ENCODE data around the gene COL18A1. TPM values are rescaled to one million over a fixed set of nuclear protein-coding genes. Genes with fewer than 3 reads are reported as not detected.

Gene COL18A1
- total RNA-seq, 4 donors from 2014 or later, result 16.4 to 42.2 (median 20.7) TPM

- in situ Hi-C loops (cut with MboI; ENCODE audit: low sequenced_read_pairs in 4 of 4) (no loop called here), intact Hi-C loops (cut with DNase I; ENCODE audit: low total_unique reads) (no loop called here)
- no peak overlapping the region for H3K4me3 ChIP-seq
- TF ChIP-seq POLR2A (IDR thresholded peaks at IDR 0.05) (no peak), CTCF (IDR thresholded peaks at IDR 0.05 in 4 of 5, conservative IDR thresholded peaks at IDR 0.05 in 1 of 5) (no peak)
- no peaks in the 10 kb centered on the region for H3K9me3 ChIP-seq
- no peak for ATAC-seq
- no peaks in the 10 kb centered on the region for H3K36me3 ChIP-seq
- DNase-seq, result no peak
- no peaks in the 10 kb centered on the region for H3K27me3 ChIP-seq
- no peaks in the 10 kb centered on the region for H3K4me1 ChIP-seq
- no peak overlapping the region for H3K27ac ChIP-seq
These were observed 142.6 kb downstream of the COL18A1 start for GRCh38 chr21:45547545-45547900.

- Histone ChIP-seq H3K4me3 (no peak overlapping the region), H3K4me1 (no peaks in the 10 kb centered on the region), H3K27me3 (peaks cover 0 to 6% (median 0%) of the 10 kb centered on the region in 3 donors), H3K9me3 (no peaks in the 10 kb centered on the region), H3K27ac (no peak overlapping the region), H3K36me3 (no peaks in the 10 kb centered on the region)
- in situ Hi-C loops (cut with MboI; ENCODE audit: low sequenced_read_pairs in 4 of 4), result no loop called here
- ATAC-seq (no peak), DNase-seq (no peak)
- TF ChIP-seq POLR2A (IDR thresholded peaks at IDR 0.05) (no peak), CTCF (IDR thresholded peaks at IDR 0.05 in 4 of 5, conservative IDR thresholded peaks at IDR 0.05 in 1 of 5) (no peak)
- intact Hi-C loops (cut with DNase I; ENCODE audit: low total_unique reads), result no loop called here
These were observed 143.9 kb downstream of the COL18A1 start for GRCh38 chr21:45548711-45549491.

- intact Hi-C loops (cut with DNase I; ENCODE audit: low total_unique reads), result no loop called here
- peaks cover 0 to 3% of the 10 kb centered on the region in 2 donors for H3K4me1 ChIP-seq
- no peak for ATAC-seq
These were observed 144.9 kb downstream of the COL18A1 start for GRCh38 chr21:45549626-45550463.

GRCh38 chr21:45550522-45551210 is 145.7 kb downstream of the COL18A1 start:
- peaks cover 0 to 6% (median 4%) of the 10 kb centered on the region in 3 donors for H3K27me3 ChIP-seq
- no peaks in the 10 kb centered on the region for H3K9me3 ChIP-seq
- in situ Hi-C loops (cut with MboI; ENCODE audit: low sequenced_read_pairs in 4 of 4), result loop anchor here (10.0 to 25.0 kb wide), 2 partner anchors 262 to 264 kb away; no protein-coding TSS in a partner anchor
- no peaks in the 10 kb centered on the region for H3K36me3 ChIP-seq
- DNase-seq, result no peak
- intact Hi-C loops (cut with DNase I; ENCODE audit: low total_unique reads), result no loop called here
- H3K4me1 ChIP-seq, result peaks cover 0 to 3% of the 10 kb centered on the region in 2 donors
- ATAC-seq, result no peak
- TF ChIP-seq POLR2A (IDR thresholded peaks at IDR 0.05) (no peak), CTCF (IDR thresholded peaks at IDR 0.05 in 4 of 5, conservative IDR thresholded peaks at IDR 0.05 in 1 of 5) (no peak)
- peak overlapping the region in 1 of 4 donors; percentile 21 for H3K27ac ChIP-seq
- H3K4me3 ChIP-seq, result no peak overlapping the region

More at GRCh38 chr21:45549626-45550463, 144.9 kb downstream of the COL18A1 start:
- Histone ChIP-seq H3K4me3 (no peak overlapping the region), H3K27me3 (peaks cover 0 to 6% (median 4%) of the 10 kb centered on the region in 3 donors), H3K9me3 (no peaks in the 10 kb centered on the region), H3K36me3 (no peaks in the 10 kb centered on the region), H3K27ac (no peak overlapping the region)
- TF ChIP-seq POLR2A (IDR thresholded peaks at IDR 0.05), result no peak
- in situ Hi-C loops (cut with MboI; ENCODE audit: low sequenced_read_pairs in 4 of 4), result loop anchor here (10.0 to 25.0 kb wide), 2 partner anchors 262 to 265 kb away; no protein-coding TSS in a partner anchor
- no peak for DNase-seq
